Dermis blood vessel endothelial cell (primary cell): ENCODE measurements around the gene LGR5. TPM values are rescaled to one million over a fixed set of nuclear protein-coding genes. Genes with fewer than 3 reads are reported as not detected.

ENCODE experiments used
- DNase-seq: peaks from one replicate; pipeline ENCODE4 v3.0.0; 2010
- total RNA-seq: library from RNA; depleted of rRNA; stranded (reverse); fragments of >200 nt; gene quantifications from 2 replicates; pipeline ENCODE4 v1.2.3, GENCODE V29; 2014

LGR5 gene, protein sequence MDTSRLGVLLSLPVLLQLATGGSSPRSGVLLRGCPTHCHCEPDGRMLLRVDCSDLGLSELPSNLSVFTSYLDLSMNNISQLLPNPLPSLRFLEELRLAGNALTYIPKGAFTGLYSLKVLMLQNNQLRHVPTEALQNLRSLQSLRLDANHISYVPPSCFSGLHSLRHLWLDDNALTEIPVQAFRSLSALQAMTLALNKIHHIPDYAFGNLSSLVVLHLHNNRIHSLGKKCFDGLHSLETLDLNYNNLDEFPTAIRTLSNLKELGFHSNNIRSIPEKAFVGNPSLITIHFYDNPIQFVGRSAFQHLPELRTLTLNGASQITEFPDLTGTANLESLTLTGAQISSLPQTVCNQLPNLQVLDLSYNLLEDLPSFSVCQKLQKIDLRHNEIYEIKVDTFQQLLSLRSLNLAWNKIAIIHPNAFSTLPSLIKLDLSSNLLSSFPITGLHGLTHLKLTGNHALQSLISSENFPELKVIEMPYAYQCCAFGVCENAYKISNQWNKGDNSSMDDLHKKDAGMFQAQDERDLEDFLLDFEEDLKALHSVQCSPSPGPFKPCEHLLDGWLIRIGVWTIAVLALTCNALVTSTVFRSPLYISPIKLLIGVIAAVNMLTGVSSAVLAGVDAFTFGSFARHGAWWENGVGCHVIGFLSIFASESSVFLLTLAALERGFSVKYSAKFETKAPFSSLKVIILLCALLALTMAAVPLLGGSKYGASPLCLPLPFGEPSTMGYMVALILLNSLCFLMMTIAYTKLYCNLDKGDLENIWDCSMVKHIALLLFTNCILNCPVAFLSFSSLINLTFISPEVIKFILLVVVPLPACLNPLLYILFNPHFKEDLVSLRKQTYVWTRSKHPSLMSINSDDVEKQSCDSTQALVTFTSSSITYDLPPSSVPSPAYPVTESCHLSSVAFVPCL
- not detected in 2 replicates for total RNA-seq

- peak; percentile 24 for DNase-seq
Measured at GRCh38 chr12:71439613-71440344, at the start of gene LGR5. LGR5 (plus strand) TSS chr12:71439798; CDS start chr12:71440081, 283 bp downstream.

DNA sequence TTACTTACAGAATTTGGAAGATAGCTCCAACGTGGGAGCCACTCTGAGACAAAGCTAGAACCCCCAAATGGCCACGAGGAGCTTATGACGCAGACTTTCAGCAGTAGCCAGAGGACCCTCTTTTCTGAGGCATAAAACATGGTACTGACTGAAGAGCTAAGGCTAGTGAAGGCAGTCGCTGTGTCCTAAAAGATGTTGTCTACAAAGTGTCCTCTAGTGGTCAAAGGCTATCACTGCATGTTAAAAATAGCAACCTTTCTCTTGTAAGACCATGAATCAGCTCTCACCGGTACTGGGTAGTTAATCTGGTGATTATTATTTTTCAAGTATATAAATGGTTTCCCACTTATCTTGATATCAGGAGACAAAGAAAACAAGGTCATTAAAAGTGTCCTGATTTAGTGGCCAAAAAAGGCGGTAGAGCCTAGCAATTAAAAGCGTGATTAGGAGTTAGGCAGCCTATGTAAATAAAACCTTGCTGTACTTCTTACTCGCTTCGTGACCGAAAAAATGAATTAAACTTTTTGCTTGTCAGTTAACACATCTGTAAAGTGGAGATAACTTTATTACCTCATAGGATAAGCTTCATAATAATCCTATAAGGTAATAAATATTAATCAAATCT lies 47.0 kb upstream of the LGR5 start:
- peak; percentile 82 for DNase-seq

DNA sequence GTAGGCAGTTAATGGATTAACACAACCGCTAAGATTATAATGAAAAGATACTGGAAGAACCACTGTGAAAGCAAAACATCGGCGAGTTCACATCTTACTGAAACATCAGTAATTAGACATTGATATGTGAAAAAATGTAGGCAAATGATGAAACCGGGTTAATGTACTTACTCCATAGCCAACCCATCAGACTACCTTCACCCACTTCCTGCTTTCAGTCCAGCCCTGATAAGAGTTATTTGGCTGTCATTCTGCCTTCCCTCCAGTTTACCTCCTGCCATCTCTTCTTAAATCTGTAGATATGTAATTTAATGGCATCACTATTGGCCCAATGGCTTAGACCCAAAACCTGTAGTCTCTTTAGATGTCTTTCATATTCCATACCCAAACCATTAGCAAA lies 46.0 kb upstream of the LGR5 start:
- DNase-seq = no peak

DNA sequence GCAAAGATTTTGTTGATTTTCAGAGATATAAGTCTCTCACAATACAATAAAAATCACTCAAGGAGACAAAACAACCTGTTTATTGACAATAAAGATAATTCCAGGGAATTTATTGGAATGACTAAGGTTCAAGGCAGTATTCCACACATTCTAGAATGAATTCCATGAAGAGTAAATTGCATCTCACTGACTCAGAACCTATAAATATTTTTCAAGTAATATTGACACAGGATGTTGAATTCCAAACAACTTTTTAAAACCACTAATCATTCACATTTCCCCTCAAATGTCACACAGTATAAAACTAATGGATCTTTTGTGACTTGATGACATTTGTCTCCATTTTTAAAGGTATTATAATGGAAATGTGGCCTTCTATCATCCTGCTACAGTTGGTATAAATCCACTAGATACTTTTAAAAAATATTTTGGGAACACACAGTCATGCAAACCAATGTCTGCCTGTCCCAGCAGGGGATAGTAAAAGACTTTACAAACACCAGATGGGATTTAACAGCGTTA lies 42.1 kb upstream of the LGR5 start:
- no peak for DNase-seq

- DNase-seq = no peak
Measured at GRCh38 chr12:71399197-71399596, 40.4 kb upstream of the LGR5 start.

DNA sequence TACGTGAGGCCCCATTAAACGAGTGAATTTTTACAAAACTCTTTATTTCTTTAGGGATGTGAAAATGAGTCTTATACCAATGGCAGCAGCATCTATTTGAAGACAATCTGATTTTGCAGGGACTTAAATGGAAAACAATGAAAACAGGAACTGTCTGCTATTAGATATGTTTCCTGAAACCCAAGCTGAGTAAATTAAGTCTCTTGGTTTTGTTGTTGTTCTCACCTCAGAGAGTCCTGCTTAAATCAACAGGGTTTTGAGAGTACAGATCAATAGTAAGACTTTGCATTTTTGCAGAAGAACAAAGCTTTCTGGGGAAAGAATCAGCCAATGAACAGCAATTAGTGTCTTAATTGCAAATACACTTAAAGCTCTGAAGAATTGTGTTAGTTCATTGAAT lies 39.1 kb upstream of the LGR5 start:
- peak; percentile 29 for DNase-seq

DNA sequence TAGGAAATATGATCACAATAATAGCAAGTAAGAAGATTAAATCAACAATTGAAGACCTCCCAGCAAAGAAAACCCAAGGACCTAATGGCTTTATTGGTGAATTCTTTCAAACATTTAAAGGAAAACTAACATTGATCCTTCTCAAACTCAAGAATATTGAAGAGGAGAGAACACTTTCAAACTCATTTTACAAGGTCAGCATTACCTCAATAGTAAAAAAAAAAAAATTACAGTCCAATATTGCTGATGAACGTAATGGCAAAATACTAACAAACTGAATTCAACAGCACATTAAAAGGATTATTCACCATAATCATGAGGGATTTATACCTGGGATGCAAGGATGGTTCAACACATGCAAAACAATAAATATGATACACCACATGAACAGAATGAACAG lies 33.7 kb upstream of the LGR5 start:
- DNase-seq = no peak

- DNase-seq = no peak
Measured at GRCh38 chr12:71407732-71408131, 31.9 kb upstream of the LGR5 start.

DNA sequence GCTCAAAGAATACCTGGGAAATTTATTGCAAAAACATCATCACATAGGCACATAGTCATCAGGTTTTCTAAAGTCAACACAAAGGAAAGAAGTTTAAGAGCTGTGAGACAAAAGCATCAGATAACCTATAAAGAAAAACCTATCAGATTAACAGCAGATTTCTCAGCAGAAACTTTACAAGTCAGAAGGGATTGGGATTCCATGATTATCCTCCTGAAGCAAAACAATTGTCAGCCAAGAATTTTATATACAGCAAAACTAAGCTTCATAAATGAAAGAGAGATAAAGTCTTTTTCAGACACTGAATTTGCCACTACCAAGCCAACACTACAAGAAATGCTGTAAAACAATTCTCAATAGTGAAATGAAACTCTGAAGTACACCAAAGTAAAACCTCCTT lies 28.8 kb upstream of the LGR5 start:
- DNase-seq = no peak

DNA sequence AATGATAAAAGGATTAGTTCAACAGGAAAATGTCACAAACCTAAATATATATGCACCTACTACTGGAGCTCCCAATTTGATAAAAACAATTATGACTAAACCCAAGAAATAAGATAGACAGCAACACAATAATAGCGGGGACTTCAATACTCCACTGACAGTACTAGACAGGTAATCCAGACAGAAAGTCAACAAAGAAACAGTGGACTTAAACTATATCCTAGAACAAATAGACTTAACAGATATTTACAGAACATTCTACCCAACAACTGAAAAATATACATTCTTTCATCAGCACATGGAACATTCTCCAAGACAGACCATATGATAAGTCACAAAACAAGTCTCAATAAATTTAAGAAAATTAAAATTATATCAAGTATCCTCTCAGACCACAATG lies 28.0 kb upstream of the LGR5 start:
- DNase-seq = no peak

DNA sequence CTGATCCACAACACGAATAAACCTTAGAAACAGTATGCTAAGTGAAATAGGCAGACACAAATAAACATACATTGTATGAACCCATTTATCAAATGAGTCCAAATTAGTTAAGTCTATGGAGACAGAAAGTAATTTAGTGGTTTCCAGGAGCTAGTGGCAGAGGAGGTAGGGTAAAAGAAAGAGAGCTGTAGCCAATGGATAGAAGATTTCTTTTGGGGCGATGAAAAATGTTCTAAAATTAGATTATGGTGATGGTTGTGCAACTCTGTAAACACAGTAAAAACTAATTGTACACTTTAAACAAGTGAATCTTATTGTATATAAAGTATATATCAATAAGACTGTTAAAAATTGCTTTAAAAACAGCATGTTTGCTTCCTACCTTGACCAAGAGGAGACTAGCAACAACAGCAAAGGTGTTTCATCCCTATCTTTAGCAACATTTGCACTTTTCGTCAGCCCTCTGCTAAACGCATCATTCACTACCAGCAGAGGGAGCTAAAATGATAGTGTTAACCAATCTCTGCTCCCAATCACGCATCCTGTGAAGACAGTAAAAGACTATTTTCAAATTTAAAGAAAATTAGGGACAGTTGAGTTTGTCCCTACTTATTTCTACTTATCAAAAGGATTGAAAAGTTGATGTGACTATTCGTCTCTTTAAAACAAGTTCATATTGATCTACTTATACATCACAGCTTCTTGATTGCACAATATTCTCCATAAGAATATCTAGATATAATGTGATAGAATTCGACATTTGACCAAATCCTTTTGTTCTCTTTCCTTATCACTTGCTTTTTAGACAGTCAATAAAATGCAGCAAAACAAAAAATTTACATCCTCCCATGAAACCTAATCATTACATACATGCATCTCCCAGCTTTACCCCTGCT lies 24.0 kb upstream of the LGR5 start:
- DNase-seq = peak; percentile 73

GRCh38 chr12:71417181-71417580 lies 22.4 kb upstream of the LGR5 start:
- no peak for DNase-seq

- no peak for DNase-seq
Measured at GRCh38 chr12:71420775-71421406, 18.7 kb upstream of the LGR5 start.

DNA sequence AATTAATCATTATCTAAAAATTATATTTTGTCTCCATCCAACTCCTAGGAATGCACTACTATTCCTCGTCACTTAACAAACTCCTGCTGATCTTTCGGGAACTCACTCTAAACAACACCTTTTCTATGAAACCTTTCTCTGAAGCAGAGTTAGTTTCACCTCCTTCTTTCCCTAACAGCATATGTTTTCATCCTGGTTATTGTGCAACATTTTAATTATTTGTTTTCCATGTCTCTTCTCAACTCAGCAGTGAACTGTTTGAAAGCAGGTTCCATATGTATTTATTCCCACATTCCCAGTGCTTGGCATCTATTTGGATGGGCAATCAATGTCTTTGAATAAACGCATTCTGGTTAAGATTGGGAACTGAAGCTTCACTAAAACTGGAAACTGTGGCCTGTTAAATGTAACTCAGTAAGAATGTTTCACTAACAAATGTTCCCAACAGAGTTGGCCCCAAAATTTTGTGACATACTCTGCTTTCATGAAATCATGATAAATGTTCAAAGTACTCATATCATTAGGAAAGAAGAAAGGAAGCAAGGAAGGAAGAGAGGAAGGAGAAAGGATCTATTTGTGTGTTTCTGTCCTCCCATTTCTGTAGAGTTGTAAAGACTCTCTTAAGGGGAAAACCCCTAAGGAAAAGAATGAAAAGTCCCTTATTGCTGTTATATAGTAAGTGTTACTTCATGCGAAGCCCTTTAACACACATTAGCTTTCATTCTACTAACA lies 13.9 kb upstream of the LGR5 start:
- no peak for DNase-seq

- no peak for DNase-seq
Measured at GRCh38 chr12:71426300-71427047, 13.1 kb upstream of the LGR5 start.

GRCh38 chr12:71430756-71431155 lies 8.8 kb upstream of the LGR5 start:
- DNase-seq = no peak

DNA sequence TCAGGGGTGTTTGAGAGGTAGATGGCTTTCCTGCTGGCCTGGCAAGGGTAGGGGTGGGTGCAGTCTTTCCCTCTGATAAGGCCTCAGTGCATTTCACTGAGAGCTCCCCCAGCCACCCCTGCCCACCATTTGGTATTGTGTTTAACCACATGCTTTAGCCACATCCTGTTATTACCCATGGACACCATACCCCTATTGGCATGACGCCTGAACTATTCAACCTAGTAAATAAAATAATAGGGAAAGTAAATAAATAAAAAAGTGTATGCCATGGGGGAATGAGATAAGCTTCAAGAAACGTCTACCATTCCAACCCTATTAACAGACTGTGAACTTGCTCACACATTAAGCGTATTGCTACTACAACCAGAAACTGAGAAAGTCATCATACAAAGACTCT lies 7.6 kb upstream of the LGR5 start:
- DNase-seq = no peak

DNA sequence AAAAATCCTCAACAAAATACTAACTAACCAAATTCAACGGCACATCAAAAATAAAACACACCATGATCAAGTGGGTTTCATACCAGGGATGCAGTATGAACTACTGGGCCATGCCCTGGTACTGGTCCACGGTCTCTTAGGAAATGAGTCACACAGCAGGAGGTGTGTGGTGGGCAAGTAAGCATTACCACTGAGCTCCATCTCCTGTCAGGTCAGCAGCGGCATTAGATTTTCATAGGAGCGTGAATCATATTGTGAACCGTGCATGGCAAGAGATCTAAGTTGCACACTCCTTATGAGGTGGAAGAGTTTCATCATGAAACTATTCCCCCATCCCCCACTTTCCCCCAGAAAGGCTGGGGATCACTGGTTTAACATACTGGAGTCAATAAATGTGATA lies 6.7 kb upstream of the LGR5 start:
- DNase-seq = no peak

GRCh38 chr12:71436696-71437095 lies 2.9 kb upstream of the LGR5 start:
- no peak for DNase-seq
